Mucosa of stomach (tissue), 1 donor: ENCODE results near the gene DCAF10.

Experiments used
- H3K27me3 ChIP-seq: one replicate; pipeline ENCODE4 v1.7.0; 2013; ENCODE audit warnings: mild to moderate bottlenecking, low read length; ENCODE audit not compliant: control insufficient read depth, insufficient read depth
- H3K36me3 ChIP-seq: one replicate; pipeline ENCODE4 v1.7.0; 2013; ENCODE audit warnings: low read length; ENCODE audit not compliant: control insufficient read depth, insufficient read depth
- H3K4me1 ChIP-seq: one replicate; pipeline ENCODE4 v1.7.0; 2013; ENCODE audit warnings: mild to moderate bottlenecking, low read length; ENCODE audit not compliant: control insufficient read depth, insufficient read depth
- H3K4me3 ChIP-seq: one replicate; pipeline ENCODE4 v1.7.0; 2013; ENCODE audit warnings: low read length
- H3K9ac ChIP-seq: one replicate; pipeline ENCODE4 v1.7.0; 2013; ENCODE audit warnings: mild to moderate bottlenecking, low read length, moderate library complexity
- H3K9me3 ChIP-seq: one replicate; pipeline ENCODE4 v1.7.0; 2013; ENCODE audit warnings: mild to moderate bottlenecking, low read length, moderate library complexity; ENCODE audit not compliant: control insufficient read depth
- donor health status: Pancreatic carcinoma.

The DCAF10 gene

DNA sequence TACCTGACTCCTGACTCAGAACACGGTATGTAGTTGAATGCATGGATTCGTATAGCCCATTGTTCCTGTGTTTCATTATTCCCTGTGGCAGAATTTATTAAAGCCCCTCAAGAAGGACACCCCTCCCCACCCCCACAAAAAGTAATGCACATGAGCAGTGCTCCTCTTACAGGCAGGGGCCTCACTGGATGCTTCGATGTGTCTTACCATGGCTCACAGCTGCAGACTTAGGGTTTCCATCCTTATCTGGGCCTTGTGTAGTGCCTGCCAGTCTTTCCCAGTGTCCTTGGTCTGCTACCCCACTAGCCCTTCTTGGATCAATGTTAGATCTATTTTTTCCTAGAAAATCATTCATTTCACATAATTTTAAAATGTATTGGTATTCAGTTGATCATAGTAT, 30.6 kb upstream of the DCAF10 start:
- Histone ChIP-seq H3K9me3 (no peaks in the 10 kb centered on the region), H3K9ac (no peak overlapping the region), H3K4me1 (no peaks in the 10 kb centered on the region), H3K36me3 (no peaks in the 10 kb centered on the region), H3K4me3 (no peak overlapping the region), H3K27me3 (no peaks in the 10 kb centered on the region)

DNA sequence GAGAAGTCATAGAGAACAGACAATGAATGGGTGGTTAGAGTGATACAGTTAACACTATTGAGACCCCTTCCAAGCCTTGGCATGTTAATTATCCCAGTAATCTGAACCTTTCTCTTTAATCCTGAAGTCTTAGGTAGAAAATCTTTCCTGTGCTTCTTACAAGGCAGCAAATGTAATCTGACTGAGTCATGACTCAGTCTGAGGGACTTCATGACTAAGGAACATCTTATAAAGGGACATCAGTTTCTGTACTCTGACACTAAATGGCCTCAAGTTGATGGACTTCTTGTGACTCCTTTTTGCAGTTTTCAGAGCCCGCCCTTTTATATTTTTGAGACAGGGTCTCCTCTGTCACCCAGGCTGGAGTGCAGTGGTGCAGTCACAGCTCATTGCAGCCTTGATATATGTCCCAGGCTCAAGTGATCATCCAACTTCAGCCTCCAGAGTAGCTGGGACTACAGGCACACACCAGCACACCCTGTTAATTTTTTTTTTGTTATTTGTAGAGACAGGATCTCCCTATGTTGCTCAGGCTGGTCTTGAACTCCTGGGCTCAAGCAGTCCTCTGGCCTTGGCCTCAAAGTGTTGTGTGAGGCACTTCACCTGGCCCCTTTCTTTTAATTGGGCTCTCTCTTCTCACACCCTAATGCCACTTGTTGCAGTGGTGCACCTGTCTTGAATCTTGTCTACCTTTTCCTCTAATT, 25.2 kb upstream of the DCAF10 start:
- Histone ChIP-seq H3K27me3 (no peaks in the 10 kb centered on the region), H3K4me1 (no peaks in the 10 kb centered on the region), H3K36me3 (no peaks in the 10 kb centered on the region), H3K4me3 (no peak overlapping the region), H3K9ac (no peak overlapping the region), H3K9me3 (no peaks in the 10 kb centered on the region)

DNA sequence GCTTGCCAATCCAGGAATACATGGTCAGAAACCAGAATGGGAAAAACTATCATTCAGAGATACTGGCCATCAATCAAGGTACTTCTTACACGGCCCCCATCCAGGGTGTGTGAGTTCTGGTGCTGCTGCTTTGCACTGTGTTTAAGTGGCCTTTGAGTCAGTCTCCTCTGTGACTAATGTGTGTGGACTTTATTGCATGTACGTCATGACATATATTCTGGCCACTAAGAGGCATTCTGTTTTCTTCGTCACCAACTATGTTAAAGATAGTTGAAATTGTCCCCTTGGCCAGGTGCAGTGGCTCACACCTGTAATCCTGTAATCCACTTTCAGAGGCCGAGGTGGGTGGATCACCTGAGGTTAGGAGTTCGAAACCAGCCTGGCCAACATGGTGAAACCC, 24.3 kb upstream of the DCAF10 start:
- Histone ChIP-seq H3K9ac (no peak overlapping the region), H3K27me3 (no peaks in the 10 kb centered on the region), H3K36me3 (no peaks in the 10 kb centered on the region), H3K4me1 (no peaks in the 10 kb centered on the region), H3K9me3 (no peaks in the 10 kb centered on the region), H3K4me3 (no peak overlapping the region)

DNA sequence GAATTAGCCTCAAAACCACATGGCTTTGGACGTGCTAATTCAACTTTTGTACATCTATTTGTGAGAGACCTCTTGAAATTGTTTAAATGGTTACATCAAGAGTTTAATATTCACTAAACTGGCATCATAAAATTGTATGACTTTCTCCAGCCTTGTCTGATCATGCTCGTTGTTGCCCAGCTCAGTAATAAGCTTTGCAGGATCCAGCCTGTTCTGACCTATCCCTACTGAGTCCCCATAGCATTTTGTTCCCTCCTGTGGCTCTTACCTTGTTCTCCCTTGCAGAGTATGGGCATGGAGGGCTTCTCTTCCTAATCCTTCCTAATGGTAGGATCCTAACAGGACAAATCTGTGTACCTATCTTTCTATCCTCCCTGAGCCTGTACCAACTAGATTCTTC, 22.1 kb upstream of the DCAF10 start:
- Histone ChIP-seq H3K4me3 (no peak overlapping the region), H3K27me3 (no peaks in the 10 kb centered on the region), H3K4me1 (no peaks in the 10 kb centered on the region), H3K9ac (no peak overlapping the region), H3K9me3 (no peaks in the 10 kb centered on the region), H3K36me3 (no peaks in the 10 kb centered on the region)

DNA sequence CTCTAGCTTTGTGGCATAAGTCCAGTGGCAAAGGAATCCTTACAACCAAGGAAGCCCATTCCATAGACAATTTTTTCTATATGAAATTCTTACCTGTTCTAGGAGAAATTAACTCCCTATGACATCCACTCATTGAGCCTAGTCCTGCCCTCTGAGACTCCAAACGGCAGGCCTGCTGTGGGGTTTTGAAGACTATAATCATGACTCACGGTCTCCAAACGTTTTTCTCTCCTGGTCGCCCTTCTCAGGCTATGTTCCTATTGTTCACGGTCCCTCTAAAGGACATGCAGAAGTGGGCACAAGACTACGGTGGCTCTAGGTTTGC, 16.3 kb upstream of the DCAF10 start:
- Histone ChIP-seq H3K27me3 (peaks cover 9% of the 10 kb centered on the region), H3K9ac (peak overlapping the region; percentile 77), H3K9me3 (no peaks in the 10 kb centered on the region), H3K4me1 (peaks cover 8% of the 10 kb centered on the region), H3K4me3 (peak overlapping the region; percentile 85), H3K36me3 (no peaks in the 10 kb centered on the region)

DNA sequence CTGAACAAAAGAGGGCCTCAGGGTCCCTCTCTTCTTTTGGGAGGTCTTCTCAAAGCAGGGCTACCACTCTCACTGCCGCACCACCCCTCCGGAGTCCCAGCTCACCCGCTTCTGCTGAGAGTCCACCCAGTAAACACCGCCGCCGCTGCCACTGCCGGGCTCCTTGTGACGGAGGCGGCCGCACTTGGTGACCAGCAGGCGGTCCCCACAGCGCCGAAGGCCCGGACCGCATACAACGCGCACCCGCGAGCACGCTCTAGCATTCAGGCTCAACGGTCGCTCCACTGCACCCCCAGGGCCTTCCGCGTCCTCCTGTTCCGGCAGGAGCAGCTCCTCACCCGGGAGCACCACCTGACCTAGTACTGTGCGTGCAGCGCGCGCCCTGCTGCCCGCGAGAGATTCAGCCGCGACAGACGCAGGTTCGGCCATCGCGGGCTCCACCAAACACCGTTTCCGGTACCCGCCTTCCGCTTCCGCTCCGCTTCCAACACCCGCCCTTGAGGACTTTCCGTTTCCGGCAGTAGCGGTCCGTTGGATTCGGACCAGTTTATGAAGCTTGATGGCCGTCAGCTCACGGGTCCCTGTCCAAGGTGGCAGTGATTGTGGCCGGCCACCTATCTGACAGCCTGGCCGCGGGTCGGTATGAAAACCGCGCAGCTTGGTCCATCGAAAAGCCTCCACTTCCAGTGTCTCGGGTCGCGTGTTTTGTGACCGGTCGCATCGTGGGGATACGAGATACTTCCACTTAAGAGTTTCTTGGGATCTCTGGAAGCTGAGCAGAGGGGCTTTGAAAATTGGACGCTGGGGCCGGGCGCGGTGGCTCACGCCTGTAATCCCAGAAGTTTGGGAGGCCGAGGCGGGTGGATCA, 15.7 kb upstream of the DCAF10 start, which contains the start of gene EXOSC3:
TSS of gene EXOSC3 (minus strand) at position 449 of the 868 bp plus-strand sequence. CDS start at position 429, 20 bp downstream.
- peaks cover 8% of the 10 kb centered on the region for H3K4me1 ChIP-seq
- peak within 1 kb of the TSS; percentile 85 for H3K4me3 ChIP-seq
- peaks cover 9% of the 10 kb centered on the region for H3K27me3 ChIP-seq
- H3K9me3 ChIP-seq: no peaks in the 10 kb centered on the region
- no peaks in the 10 kb centered on the region for H3K36me3 ChIP-seq
- H3K9ac ChIP-seq: peak within 1 kb of the TSS; percentile 77

DNA sequence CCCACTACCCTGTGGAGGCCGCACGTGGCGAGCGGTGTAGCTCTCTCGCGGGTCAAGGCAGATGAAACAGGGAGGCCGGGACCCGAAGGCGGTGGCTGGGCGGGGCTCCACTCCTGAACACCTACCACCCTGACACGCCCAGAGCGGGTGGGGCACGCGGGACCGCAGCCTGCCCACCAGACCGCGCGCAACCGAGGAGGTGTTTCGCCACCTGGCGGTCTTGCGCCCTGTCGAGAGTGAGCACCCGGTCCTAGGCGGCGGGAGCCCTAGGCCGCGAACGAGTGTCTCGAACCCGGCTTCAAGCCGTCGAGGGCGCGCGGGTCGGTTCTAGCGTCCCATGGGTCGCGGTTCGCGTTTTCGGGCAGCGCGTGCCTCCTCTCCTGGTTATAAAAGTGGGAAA, 13.5 kb upstream of the DCAF10 start:
- no peak overlapping the region for H3K9ac ChIP-seq
- H3K4me1 ChIP-seq: peaks cover 8% of the 10 kb centered on the region
- H3K27me3 ChIP-seq: peaks cover 9% of the 10 kb centered on the region
- no peak overlapping the region for H3K4me3 ChIP-seq
- no peaks in the 10 kb centered on the region for H3K9me3 ChIP-seq
- H3K36me3 ChIP-seq: no peaks in the 10 kb centered on the region

DNA sequence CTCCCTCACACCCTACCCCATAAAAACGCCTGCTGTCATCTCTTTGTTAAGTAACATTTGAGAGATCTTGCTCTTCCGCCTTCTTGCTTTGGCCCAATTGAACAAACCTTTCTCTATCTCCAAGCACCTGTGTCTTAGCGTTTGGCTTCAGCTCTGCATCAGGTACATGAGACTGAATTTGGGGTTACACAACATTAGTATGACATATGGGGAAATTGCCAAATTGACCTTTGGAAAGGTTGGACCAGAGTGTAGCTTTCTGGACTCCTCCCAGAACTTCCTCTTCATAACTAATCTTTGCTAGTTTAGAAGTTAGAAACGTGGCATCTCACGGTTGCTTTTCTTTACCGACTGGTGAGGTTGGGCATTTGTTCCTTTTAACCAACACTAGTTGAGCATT, 12.3 kb upstream of the DCAF10 start:
- Histone ChIP-seq H3K4me3 (no peak overlapping the region), H3K27me3 (peaks cover 9% of the 10 kb centered on the region), H3K36me3 (no peaks in the 10 kb centered on the region), H3K4me1 (peaks cover 8% of the 10 kb centered on the region), H3K9me3 (no peaks in the 10 kb centered on the region), H3K9ac (no peak overlapping the region)

DNA sequence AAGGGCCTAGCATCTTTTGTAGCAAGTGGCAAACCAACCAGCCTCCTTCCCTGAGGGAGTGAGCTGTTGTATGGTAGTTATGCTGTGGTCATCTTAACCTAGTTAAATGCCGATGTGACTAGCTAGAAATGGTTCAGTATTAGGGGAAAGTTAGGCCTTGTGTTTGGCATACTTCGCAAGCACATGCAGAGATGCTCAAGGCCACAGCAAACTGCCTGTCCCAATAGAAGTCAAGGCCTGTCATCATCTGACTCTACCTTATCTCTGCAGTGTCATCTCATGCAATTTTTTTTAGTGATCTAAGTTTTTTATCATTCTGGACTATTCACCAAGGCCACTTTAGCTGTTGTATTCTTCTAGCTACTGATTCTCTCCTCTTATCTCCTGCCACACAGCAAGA, 10.5 kb upstream of the DCAF10 start:
- no peak overlapping the region for H3K9ac ChIP-seq
- H3K27me3 ChIP-seq: peaks cover 9% of the 10 kb centered on the region
- H3K4me3 ChIP-seq: no peak overlapping the region
- no peaks in the 10 kb centered on the region for H3K9me3 ChIP-seq
- H3K36me3 ChIP-seq: no peaks in the 10 kb centered on the region
- no peaks in the 10 kb centered on the region for H3K4me1 ChIP-seq

DNA sequence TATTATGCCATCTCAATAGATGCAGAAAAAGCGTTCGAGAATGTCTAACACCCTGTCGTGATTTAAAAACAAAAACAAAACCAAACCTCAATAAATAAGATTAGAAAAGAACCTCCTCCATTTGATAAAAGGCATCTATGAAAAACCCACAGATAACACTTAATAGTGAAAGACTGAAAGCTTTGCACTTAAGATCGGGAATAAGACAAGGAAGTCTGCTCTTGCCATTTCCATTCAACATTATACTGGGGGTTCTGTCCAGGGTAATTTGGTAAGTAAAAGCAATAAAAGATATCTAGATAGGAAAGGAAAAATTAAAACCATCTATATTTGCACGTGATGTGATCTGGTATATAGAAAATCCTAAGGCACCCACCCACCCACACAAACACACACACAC, 8.5 kb upstream of the DCAF10 start:
- H3K9ac ChIP-seq: no peak overlapping the region
- H3K9me3 ChIP-seq: no peaks in the 10 kb centered on the region
- no peaks in the 10 kb centered on the region for H3K36me3 ChIP-seq
- no peaks in the 10 kb centered on the region for H3K4me1 ChIP-seq
- H3K4me3 ChIP-seq: no peak overlapping the region
- H3K27me3 ChIP-seq: peaks cover 3% of the 10 kb centered on the region

DNA sequence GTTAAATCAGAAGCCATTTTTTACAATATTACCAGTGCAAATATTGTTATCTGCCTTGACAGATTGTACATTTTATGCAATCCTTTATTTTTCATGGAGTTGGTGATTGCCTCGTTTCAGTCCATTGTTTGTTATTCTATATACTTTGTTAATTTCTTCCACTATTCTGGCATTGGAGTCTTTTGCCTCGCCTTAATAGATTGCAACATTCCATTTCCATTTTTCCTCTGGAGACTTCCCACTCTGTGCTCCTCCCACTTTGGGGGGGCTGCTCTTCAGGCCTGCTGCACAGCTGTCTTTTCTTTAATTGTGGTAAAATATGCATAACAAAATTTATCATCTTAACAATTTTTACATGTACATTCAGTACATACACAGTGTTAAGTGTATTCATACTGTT, 4.4 kb upstream of the DCAF10 start:
- Histone ChIP-seq H3K9ac (no peak overlapping the region), H3K27me3 (no peaks in the 10 kb centered on the region), H3K4me1 (no peaks in the 10 kb centered on the region), H3K36me3 (no peaks in the 10 kb centered on the region), H3K9me3 (no peaks in the 10 kb centered on the region), H3K4me3 (no peak overlapping the region)

DNA sequence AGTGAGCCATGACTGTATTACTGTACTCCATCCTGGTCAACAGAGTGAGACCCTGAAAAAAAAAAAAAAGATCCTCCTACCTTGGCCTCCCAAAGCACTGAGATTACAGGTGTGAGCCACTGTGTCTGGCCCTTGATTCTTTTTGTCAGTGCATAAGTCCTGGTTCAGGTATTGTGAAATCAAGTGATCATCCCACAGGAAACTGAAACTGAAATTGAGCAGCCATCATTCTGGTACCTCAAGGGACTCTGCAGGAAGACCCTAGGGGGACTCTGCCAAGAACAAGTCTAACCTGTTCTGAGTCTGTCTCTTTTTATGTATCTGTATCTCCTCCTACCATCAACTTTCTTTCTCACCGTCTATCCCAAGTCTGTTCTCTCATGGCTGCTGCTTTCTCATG, 1.9 kb upstream of the DCAF10 start:
- Histone ChIP-seq H3K36me3 (no peaks in the 10 kb centered on the region), H3K27me3 (no peaks in the 10 kb centered on the region), H3K9me3 (no peaks in the 10 kb centered on the region), H3K4me1 (peaks cover 14% of the 10 kb centered on the region), H3K9ac (no peak overlapping the region), H3K4me3 (no peak overlapping the region)
